Esophagus mucosa (tissue), 1 donor: Measurements from ENCODE around the gene RPUSD1. TPM values are rescaled to one million over a fixed set of nuclear protein-coding genes. Genes with fewer than 3 reads are reported as not detected.
"Not testable (repeated sequence)": the region's sequence is repeated elsewhere in the genome, so short reads cannot be mapped to it uniquely, and the experiment has no call there.

ENCODE experiments used
- ATAC-seq: fragments of 200-7000 bp; cut with Tn5 transposase; one replicate; pipeline ENCODE4 v1.9.1; 2020
- total RNA-seq: library from RNA; stranded (reverse); gene quantifications from one replicate; pipeline ENCODE4 v1.2.4, GENCODE V29; 2023
- donor health status: DM: yes; HTN: yes; CAD: no.

RPUSD1 gene
- total RNA-seq, 1 donor from 2014 or later, result 14.4 TPM

- ATAC-seq, result no peak
Observed at GRCh38 chr16:764184-764750, 23.9 kb downstream of the RPUSD1 start.

DNA sequence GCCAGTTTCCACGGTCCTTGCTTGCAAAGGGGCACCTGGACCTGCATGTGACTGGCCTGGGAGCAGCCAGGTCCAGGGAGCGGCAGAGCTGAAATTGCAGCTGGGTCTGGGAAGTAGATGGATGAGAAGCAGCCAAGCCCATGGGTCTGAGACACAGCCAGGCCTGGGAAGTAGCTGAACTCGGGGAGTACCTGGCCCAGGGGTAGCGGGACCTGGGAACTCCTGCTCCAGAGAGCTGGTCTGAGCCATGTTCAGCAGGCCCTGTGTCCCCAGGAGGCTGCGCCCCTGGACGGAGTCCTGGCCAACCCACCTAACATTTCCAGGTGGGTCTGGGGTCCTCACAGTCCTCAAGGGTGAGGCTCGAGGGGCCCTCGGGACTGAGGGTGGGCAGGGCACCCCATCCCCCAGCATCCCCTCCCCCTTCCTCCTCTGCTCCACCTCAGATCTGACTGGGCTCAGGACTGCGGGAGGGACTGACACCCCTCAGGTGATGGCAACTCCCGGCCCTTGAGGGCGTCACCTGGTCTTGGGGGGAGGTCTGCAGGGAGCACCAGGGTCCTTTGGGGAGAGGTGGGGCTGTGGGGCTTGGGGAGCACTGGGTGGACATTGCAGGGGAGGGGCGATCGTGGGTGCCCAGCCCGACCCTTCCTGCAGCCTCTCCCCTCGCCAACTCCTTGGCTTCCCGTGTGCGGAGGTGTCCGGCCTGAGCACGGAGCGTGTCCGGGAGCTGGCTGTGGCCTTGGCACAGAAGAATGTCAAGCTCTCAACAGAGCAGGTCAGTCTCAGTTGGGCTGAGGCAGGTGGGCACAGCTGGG, 24.6 kb downstream of the RPUSD1 start:
- no peak for ATAC-seq

GRCh38 chr16:762595-763268, 25.4 kb downstream of the RPUSD1 start:
- ATAC-seq, result no peak

DNA sequence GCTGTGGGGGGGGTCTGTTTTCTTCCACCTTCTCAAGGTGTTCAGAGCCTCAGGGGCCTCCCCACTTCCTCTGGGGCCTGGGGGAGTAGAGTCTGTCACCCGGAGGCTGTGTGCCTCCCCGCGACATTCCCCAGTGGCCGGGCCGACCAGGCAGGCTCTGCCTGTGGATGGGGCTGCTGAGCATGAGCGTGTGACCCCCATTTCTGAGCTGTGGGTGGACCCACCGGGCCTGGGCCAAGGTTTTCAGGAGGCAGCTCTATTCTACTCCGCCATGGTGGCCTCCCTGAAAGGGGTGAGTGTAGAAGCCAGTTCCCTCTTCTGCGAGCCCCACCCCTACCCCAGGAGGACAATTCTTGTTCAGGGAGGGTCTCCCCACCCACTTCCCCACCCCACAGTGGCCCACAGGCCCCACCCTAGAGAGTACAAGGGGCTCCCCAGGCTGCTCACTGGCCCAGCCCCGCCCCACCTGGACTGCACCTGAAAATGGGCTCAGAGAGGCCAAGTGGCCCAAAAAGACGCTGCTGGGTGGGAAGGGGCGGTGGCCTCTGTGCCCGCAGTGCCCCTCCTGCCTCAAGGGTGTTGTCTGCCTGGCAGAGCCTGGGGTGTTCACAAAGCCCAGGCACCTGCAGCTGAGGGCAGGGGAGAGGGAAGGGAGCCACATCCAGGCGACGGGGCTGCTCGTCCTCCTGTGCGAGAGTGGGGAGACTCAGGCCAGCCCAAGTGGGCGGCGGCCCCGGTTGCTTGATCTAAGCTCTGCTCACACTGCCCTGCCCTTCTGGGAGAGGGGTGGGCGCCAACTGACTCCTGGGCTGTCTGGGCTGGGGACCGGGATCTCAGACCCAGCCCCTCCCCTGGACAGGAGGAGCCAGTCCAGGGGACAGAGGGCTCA, 26.3 kb downstream of the RPUSD1 start:
- ATAC-seq, result no peak

DNA sequence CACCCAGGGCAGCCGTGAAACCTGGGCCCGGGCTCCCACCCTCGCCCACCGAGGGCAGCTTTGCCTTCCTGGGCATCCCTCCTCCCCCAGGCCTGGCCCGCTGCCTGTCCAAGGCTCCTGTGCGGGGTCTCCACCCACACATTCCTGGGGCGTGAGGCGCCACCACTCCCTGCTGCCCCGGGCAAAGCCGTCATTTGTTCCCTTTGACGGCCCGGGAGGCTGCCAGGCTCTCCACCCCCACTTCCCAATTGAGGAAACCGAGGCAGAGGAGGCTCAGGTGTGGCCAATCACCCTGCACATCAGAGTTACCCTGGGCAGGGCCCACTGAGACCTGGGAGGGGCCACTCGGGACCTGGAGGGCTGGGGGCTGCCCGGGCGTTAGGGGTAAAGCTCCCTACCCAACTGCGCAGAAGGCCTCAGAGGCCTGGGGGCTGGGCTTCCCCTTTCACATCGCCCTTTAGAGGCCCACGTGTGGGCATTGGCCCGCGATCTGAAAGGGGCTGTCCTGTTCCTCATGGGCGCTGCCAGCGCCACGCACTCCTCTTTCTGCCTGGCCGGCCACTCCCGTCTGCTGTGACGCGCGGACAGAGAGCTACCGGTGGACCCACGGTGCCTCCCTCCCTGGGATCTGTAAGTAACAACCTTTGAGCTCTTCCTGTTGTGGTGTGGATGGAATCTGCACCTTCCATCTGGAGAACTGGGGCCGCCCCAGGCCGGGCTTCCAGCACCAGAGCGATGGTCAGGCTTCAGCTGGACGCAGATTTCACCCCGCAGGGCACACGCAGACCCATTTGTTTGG, 27.4 kb downstream of the RPUSD1 start, which contains the start of gene MSLN:
Gene MSLN, plus strand, starts transcription at position 190 of the 799 bp plus-strand sequence. CDS start 1,947 bp downstream, outside the sequence.
- peak; percentile 64 for ATAC-seq

GRCh38 chr16:760065-760464, 28.1 kb downstream of the RPUSD1 start:
- no peak for ATAC-seq

DNA sequence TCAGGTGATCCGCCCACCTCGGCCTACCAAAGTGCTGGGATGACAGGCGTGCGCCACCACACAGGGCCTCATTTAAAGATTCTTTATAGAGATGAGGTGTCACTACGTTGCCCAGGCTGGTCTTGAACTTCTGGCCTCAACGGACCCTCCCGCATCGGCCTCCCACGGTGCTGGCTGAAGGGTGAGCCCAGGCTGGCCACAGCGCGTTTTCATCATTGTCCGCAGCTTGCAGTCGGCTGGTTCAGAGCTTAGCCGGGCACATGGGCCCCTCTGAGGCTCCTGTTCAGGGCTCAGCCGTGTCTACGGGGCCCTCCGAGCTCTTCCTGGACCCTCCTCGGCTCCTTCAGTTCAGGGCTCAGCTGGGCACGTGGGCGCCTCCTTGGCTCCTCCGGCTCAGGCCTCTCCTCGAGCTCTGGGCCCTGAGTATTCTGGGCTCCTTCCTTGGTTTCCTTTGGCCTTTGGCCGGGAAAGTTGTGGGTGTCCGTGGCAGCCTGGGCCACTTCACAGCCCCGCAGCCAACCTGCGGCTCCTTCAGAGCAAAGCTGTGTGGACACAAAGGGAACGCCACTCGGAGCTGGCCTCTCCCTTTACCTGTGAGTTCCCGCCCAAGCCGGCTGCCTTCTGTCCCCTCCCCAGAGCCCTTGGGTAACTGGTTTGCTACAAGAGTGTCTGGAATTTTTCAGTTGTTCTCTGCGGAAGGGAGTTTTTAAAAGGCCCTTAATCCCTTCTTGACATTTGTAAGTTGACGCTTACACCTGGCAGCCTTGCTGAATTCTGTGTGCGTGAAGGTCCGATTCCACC, 28.9 kb downstream of the RPUSD1 start:
- ATAC-seq, result peak; percentile 61

- ATAC-seq, result peak; percentile 58
Observed at GRCh38 chr16:756428-756827, 31.8 kb downstream of the RPUSD1 start.

- no peak for ATAC-seq
Observed at GRCh38 chr16:754656-755055, 33.5 kb downstream of the RPUSD1 start.

- ATAC-seq, result not testable (repeated sequence)
Observed at GRCh38 chr16:754121-754607, 34.0 kb downstream of the RPUSD1 start.

GRCh38 chr16:752007-752312, 36.2 kb downstream of the RPUSD1 start:
- ATAC-seq, result no peak

DNA sequence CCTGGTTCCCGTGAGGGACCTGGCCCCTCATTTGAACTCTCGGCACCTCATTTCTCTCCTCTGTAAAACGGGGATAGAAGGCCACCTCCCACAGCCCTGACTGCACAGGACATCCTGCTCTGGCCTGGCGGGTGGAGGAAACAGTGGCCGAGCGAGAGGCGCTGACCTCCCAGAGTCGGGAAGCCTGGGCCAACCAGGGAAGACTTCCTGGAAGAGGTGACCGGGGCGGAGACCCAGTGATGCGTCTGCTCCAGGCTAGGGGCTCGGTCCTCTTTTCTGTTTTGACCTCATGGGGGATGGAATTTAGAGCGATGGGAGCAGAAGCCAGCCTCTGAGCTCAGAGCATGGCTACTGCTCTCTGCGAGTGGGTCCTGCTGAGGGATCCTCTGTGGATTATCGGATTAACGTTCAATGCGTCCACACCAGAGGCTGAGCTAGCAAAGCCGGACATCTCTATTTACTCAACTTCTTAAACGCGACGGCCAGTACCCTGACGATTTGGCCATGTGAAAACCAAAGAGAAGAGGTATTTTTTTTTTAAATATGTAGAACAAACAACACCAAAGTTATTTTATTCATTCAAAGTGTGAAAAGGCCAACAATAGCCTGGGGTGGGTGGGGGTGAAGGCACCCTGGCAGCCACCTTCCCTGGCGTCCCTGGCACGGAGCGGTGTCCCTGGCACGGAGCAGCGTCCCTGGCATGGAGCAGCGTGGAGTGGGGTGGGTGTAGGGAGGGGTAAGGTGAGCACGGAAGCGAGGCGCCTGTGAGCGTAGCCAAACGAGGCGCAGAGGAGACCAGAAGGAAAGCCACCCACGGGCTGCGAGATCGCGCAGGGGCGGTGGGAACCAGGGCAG, 36.8 kb downstream of the RPUSD1 start:
- peak; percentile 12 for ATAC-seq

DNA sequence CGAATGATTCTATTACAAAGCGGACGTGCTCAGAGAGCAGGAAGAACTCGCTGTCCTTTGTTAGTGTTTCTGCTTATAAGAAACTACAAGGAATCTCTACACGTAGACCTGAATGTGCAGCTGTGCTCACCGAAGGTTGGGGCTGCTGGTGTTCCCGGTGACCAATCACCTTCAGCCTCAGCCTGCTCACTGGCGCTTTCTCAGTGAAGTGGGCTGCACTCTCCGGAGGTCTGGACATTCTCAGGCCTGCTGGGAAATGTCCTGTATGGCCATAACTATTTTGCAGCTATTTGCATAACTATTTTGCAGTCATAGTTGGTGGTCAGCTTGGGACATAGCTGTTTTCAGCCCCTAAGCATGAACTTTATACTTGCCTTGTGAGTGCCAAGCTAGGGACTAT, 37.7 kb downstream of the RPUSD1 start:
- ATAC-seq, result no peak

- ATAC-seq, result no peak
Observed at GRCh38 chr16:749010-749409, 39.2 kb downstream of the RPUSD1 start.

- ATAC-seq, result peak; percentile 21
Observed at GRCh38 chr16:747978-748746, 40.0 kb downstream of the RPUSD1 start.

DNA sequence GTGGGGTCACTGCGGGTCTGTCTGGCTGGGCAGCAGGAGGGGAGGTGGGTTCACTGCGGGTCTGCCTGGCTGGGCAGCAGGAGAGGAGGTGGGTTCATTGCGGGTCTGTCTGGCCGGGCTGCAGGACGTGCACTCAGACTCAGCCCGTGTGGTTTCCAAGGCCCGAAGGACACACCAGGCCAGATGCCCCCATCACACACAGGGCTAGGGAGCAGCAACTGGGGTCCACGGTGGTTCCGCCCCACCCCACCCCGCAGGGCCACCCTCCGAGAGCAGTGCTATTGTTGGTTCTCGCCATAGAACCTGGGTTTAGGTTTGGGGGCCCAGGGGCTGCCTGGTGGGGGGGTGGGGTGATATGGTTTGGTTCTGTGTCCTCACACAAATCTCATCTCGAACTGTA, 41.5 kb downstream of the RPUSD1 start:
- no peak for ATAC-seq

- ATAC-seq, result no peak
Observed at GRCh38 chr16:745739-746138, 42.4 kb downstream of the RPUSD1 start.

DNA sequence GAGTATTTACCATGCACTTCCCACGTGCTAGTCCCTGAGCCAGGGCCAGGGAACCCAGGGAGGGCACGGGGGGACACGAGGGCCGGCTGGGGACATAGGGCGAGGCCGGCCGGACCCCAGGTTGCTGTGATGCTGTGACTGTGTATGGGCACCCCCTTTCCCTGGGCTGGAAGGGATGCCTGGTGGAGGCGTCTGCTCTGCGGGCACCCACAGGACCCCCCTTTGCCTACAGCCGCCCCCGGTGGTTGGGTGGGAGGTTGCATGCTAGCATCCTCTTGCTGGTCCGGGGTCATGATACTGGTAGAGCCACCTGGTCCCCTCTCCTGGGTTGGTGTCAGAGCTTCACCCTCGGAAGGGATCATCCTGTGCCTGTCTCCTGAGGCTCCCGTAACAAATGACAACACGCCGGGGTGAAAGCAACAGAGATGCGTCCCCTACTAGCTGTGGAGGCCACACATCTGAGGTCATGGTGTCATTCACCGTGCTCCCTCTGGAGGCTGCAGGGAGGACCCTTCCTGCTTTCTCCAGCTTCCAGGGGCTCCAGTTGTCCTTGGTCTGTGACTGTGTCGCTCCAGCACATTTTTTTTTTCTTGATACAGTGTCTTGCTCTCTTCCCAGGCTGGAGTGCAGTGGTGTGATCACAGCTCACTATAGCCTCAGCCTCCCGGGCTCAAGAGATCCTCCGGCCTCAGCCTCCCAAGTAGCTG, 44.2 kb downstream of the RPUSD1 start:
- ATAC-seq, result no peak
